ENCODE results near the gene PHEX. TPM values are rescaled to one million over a fixed set of nuclear protein-coding genes. Genes with fewer than 3 reads are reported as not detected.

PHEX gene
- polyA plus RNA-seq, 1 donor from 2014 or later = 0.59 TPM

Other genes starting within 250 kb of the PHEX start
- 11.1 and 11.5 TPM in 2 replicates for gene MBTPS2, start 192.7 kb upstream of the PHEX start, polyA plus RNA-seq
- 1.7 and 2.4 TPM in 2 replicates for gene YY2, start 176.3 kb upstream of the PHEX start, polyA plus RNA-seq
- gene SMS, start 91.6 kb upstream of the PHEX start, polyA plus RNA-seq = 101 TPM in 2 replicates
- not detected in 2 replicates for gene CBLL2, start 240.6 kb downstream of the PHEX start, polyA plus RNA-seq